ENCODE results near the gene SLC25A44. TPM values are rescaled to one million over a fixed set of nuclear protein-coding genes. Genes with fewer than 3 reads are reported as not detected.

SLC25A44 gene
- total RNA-seq, 4 donors from 2014 or later = 7.9 to 22.3 (median 13.1) TPM

DNA sequence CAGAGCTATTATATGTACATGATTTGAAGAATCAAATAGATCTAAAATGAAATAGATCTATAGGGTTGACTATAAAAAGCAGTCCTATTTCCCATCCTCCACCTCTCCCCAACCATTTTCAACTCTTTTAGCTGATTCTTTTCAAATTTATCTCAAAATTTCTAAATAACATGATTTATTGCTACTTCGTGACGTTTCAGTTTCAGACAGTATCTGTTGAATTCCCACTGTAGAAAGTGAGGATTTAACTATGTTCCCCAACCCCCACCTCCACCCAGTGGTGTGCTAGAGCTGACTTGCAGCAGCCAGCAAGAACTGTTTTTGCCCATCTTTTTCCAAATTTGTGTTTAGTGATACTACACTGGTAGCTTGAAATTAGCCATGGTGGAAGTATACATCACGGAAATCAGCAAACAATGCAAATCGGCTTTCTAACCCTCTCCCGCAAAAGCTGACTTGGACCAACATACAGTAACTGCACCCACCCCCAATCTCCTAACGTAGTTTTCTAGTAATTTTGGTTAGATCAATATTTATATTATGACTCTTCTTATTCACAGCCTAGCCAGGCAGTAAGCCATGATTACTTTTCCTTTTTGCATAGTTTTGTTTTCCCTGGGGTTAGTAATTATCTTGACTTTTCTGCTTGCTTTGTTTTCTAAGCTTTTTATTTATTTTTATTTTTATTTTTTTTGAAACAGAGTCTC is 29.6 kb upstream of the SLC25A44 start:
- TF ChIP-seq, protein P1, sequence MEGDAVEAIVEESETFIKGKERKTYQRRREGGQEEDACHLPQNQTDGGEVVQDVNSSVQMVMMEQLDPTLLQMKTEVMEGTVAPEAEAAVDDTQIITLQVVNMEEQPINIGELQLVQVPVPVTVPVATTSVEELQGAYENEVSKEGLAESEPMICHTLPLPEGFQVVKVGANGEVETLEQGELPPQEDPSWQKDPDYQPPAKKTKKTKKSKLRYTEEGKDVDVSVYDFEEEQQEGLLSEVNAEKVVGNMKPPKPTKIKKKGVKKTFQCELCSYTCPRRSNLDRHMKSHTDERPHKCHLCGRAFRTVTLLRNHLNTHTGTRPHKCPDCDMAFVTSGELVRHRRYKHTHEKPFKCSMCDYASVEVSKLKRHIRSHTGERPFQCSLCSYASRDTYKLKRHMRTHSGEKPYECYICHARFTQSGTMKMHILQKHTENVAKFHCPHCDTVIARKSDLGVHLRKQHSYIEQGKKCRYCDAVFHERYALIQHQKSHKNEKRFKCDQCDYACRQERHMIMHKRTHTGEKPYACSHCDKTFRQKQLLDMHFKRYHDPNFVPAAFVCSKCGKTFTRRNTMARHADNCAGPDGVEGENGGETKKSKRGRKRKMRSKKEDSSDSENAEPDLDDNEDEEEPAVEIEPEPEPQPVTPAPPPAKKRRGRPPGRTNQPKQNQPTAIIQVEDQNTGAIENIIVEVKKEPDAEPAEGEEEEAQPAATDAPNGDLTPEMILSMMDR (IDR thresholded peaks at IDR 0.05; ENCODE audit: low read depth) = no peak

DNA sequence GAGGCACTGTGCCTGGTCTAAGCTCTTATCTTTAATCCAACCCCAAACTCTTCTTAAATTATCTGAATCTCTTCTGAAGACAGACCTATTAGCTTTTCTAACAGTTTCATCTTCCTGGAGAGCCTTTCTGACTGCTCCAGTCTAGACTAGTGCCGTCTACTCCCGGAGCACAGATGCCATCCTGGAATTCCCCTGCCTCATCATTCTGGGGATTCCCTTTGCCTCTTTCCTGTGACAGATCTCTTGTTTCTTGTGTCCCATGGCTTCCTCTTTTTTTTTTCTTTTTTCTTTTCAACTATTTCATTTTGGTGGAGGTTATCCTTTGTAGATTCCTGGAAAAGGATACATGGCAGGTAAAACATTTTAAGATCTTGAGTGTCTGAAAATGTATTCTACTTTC is 28.8 kb upstream of the SLC25A44 start:
- TF ChIP-seq, protein P1 (IDR thresholded peaks at IDR 0.05; ENCODE audit: low read depth) = no peak

DNA sequence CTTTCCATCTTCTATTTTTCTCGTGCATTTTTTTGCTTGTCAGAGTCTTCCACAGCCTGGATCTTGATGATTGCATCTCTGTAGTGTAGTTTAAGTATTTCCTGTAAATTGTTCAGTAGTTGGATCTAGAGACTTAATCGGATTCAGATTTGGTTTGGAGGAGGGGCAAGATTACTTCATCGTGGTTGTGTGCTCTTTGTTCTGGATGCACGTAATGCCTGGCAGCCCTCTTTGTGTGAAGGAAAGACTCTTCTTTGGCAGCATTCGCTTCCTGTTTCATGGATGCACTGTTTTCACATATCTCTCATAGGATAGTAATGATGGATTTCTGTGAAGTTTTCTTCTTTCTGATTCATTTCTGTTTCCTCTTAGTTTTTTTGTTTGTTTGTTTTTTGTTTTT is 26.4 kb upstream of the SLC25A44 start:
- TF ChIP-seq, protein P1 (IDR thresholded peaks at IDR 0.05; ENCODE audit: low read depth) = no peak

DNA sequence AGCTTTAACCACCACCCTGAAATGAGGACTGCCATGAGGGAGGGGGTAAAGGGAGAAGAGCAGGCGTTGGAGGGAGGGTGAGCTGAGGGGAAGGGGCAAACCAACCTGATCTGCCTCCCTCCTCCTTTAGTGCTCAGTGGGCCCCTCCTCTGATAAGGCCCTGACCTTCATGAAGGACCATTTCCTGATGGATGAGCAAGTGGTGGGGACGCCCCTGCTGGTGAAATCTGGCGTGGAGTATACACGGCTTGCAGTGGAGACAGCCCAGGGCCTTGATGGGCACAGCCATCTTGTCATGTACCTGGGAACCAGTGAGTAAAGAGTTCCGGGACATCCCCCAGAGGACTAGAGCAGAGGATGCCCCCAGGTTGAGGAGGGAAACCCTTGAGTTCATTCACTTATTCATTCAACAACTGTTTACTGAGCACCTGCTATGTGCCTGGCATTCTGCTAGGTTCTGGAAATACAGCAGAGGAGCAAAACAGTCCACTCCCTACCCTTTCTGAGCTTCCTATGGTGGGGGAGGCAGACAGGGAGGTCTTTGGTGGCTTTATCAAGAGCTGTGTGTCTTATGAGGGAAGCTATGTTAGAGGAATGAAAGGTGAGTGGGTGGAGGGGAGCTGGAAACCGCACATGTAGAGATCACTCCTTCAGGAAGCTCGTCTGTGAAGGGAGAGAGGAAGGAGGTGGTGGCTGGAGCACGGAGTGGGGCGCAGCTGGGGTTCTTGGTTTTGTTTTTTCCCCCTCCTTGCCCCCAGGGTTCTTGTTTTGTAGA is 21.0 kb upstream of the SLC25A44 start:
- TF ChIP-seq, protein P1 (IDR thresholded peaks at IDR 0.05; ENCODE audit: low read depth) = no peak

DNA sequence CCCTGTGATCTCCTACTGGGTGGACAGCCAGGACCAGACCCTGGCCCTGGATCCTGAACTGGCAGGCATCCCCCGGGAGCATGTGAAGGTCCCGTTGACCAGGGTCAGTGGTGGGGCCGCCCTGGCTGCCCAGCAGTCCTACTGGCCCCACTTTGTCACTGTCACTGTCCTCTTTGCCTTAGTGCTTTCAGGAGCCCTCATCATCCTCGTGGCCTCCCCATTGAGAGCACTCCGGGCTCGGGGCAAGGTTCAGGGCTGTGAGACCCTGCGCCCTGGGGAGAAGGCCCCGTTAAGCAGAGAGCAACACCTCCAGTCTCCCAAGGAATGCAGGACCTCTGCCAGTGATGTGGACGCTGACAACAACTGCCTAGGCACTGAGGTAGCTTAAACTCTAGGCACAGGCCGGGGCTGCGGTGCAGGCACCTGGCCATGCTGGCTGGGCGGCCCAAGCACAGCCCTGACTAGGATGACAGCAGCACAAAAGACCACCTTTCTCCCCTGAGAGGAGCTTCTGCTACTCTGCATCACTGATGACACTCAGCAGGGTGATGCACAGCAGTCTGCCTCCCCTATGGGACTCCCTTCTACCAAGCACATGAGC is 17.2 kb upstream of the SLC25A44 start:
- TF ChIP-seq, protein P1 (IDR thresholded peaks at IDR 0.05; ENCODE audit: low read depth) = no peak

DNA sequence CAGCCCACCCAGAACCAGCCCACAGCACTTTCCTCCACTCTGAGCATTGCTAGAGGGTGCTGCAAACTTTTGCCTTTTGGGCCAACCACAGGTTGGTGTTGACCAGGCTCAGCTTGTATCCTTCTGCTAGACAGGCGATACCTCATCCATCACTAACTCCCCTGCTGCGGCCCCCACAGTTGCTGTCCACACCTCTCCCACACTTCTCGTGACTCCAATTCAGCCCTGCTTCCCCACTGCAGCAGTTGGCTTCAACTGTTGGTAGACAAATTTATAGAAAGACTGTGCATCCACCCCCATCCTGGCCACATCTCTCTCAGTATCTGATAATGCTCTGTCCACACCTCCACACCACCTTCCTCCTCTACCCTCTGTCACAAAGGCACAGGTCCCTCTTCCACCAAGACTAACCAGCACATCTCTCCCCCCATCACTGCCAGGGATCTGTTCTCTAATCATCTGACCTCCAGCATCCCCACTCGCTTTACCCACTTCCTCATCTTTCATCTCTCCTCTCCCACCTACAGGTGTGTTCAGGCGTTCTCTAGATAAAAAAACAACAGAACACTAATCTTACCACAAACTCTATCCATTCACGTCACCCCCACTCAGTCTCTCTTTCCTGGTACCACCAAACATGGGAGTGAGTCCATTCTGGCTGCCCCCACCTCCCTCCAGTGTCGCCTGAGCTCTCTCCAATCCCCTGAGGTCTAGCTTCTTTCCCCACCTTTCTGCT is 15.8 kb upstream of the SLC25A44 start:
- TF ChIP-seq, protein P1 (IDR thresholded peaks at IDR 0.05; ENCODE audit: low read depth) = no peak

All from subcutaneous adipose tissue (tissue), 4 donors.